Measurements from ENCODE around the gene TMEM14A.
A peak's percentile ranks its signal among the peaks of the same experiment; 100 is the strongest.
"Not testable (repeated sequence)": the region's sequence is repeated elsewhere in the genome, so short reads cannot be mapped to it uniquely, and the experiment has no call there.

TMEM14A gene

GRCh38 chr6:52704060-52704459 lies 33.1 kb downstream of the TMEM14A start:
- no peak for DNase-seq

- DNase-seq: not testable (repeated sequence)
Measured at GRCh38 chr6:52704781-52705502, 34.0 kb downstream of the TMEM14A start.

GRCh38 chr6:52706001-52706400 lies 35.1 kb downstream of the TMEM14A start:
- no peak for DNase-seq

- DNase-seq: no peak
Measured at GRCh38 chr6:52707963-52708680, 37.2 kb downstream of the TMEM14A start.

- DNase-seq: no peak
Measured at GRCh38 chr6:52712136-52712535, 41.2 kb downstream of the TMEM14A start.

GRCh38 chr6:52714761-52715160 lies 43.8 kb downstream of the TMEM14A start:
- not testable (repeated sequence) for DNase-seq

- DNase-seq: no peak
Measured at GRCh38 chr6:52718550-52718949, 47.6 kb downstream of the TMEM14A start.

- no peak for DNase-seq
Measured at GRCh38 chr6:52720321-52720720, 49.4 kb downstream of the TMEM14A start.

- DNase-seq: no peak
Measured at GRCh38 chr6:52724042-52724405, 53.1 kb downstream of the TMEM14A start.

GRCh38 chr6:52724406-52725121 lies 53.7 kb downstream of the TMEM14A start:
- DNase-seq: peak in 1 of 2 experiments; percentile 31

GRCh38 chr6:52725143-52725534 lies 54.2 kb downstream of the TMEM14A start:
- no peak for DNase-seq

GRCh38 chr6:52725535-52726192 lies 54.8 kb downstream of the TMEM14A start:
- DNase-seq: no peak

GRCh38 chr6:52726193-52726542 lies 55.3 kb downstream of the TMEM14A start:
- DNase-seq: no peak

- DNase-seq: no peak
Measured at GRCh38 chr6:52726741-52727535, 56.0 kb downstream of the TMEM14A start.

- DNase-seq: no peak
Measured at GRCh38 chr6:52727908-52728307, 57.0 kb downstream of the TMEM14A start.

GRCh38 chr6:52728394-52728793 lies 57.5 kb downstream of the TMEM14A start:
- DNase-seq: no peak

GRCh38 chr6:52729576-52729975 lies 58.7 kb downstream of the TMEM14A start:
- no peak for DNase-seq

GRCh38 chr6:52731719-52732118 lies 60.8 kb downstream of the TMEM14A start:
- no peak for DNase-seq

GRCh38 chr6:52733172-52733571 lies 62.3 kb downstream of the TMEM14A start:
- no peak for DNase-seq

- DNase-seq: no peak
Measured at GRCh38 chr6:52734072-52734471, 63.2 kb downstream of the TMEM14A start.

- no peak for DNase-seq
Measured at GRCh38 chr6:52735071-52735470, 64.2 kb downstream of the TMEM14A start.

GRCh38 chr6:52736145-52736544 lies 65.2 kb downstream of the TMEM14A start:
- DNase-seq: no peak

Measured in NCI-H187 (cell line).